Measurements from ENCODE around the gene PANK1.

Gene PANK1

GRCh38 chr10:89582022-89582421 lies 63.0 kb downstream of the PANK1 start:
- Histone ChIP-seq H4K20me1 (ENCODE audit: insufficient read depth, low read length) (no peaks in the 10 kb centered on the region), H3K36me3 (replicated peaks; ENCODE audit: low read depth, low read length) (no peaks in the 10 kb centered on the region), H3K27me3 (ENCODE audit: low read depth, low read length) (no peaks in the 10 kb centered on the region), H3K79me2 (ENCODE audit: low read length) (no peaks in the 10 kb centered on the region), H3K9me3 (ENCODE audit: insufficient read depth, low read length) (no peaks in the 10 kb centered on the region), H3K4me3 (ENCODE audit: low read length) (no peak overlapping the region), H2AFZ (ENCODE audit: low read depth, low read length) (no peak overlapping the region), H3K4me2 (ENCODE audit: low read length) (no peak overlapping the region), H3K9ac (ENCODE audit: low read length) (no peak overlapping the region), H3K4me1 (ENCODE audit: low read length) (no peaks in the 10 kb centered on the region), H3K27ac (ENCODE audit: low read length) (no peak overlapping the region)
- TF ChIP-seq, protein P1, sequence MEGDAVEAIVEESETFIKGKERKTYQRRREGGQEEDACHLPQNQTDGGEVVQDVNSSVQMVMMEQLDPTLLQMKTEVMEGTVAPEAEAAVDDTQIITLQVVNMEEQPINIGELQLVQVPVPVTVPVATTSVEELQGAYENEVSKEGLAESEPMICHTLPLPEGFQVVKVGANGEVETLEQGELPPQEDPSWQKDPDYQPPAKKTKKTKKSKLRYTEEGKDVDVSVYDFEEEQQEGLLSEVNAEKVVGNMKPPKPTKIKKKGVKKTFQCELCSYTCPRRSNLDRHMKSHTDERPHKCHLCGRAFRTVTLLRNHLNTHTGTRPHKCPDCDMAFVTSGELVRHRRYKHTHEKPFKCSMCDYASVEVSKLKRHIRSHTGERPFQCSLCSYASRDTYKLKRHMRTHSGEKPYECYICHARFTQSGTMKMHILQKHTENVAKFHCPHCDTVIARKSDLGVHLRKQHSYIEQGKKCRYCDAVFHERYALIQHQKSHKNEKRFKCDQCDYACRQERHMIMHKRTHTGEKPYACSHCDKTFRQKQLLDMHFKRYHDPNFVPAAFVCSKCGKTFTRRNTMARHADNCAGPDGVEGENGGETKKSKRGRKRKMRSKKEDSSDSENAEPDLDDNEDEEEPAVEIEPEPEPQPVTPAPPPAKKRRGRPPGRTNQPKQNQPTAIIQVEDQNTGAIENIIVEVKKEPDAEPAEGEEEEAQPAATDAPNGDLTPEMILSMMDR (IDR thresholded peaks at IDR 0.05; ENCODE audit: low read depth, low read length), result no peak
- no peak for TF ChIP-seq EZH2phosphoT487 (IDR thresholded peaks at IDR 0.05; ENCODE audit: low read depth)

DNA sequence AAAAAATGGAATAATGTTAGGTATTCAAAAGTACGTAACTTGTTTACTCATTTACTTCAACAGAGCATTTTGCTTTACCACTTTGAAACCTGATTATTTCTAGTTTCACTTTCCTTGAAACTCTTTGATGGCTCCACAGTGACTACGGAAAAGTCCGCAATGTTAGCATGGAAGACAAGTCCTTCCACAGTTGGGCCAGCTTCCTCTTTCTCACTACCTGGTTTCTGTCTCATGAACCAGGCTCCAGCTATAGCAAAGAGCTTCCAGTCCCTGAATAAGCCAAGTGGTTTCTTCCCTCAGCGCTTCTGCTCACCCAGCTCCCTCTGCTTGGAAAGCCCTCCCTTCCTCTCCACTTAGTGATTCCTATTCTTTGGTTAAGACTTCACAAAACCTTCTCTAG lies 64.8 kb downstream of the PANK1 start:
- H3K36me3 ChIP-seq (replicated peaks; ENCODE audit: low read depth, low read length), result no peaks in the 10 kb centered on the region
- TF ChIP-seq EZH2phosphoT487 (IDR thresholded peaks at IDR 0.05; ENCODE audit: low read depth), result no peak
- TF ChIP-seq, protein P1 (IDR thresholded peaks at IDR 0.05; ENCODE audit: low read depth, low read length), result no peak
- H2AFZ ChIP-seq (ENCODE audit: low read depth, low read length), result no peak overlapping the region
- no peak overlapping the region for H3K4me2 ChIP-seq (ENCODE audit: low read length)
- H3K27me3 ChIP-seq (ENCODE audit: low read depth, low read length), result no peaks in the 10 kb centered on the region
- H3K27ac ChIP-seq (ENCODE audit: low read length), result no peak overlapping the region
- no peak overlapping the region for H3K4me3 ChIP-seq (ENCODE audit: low read length)
- H4K20me1 ChIP-seq (ENCODE audit: insufficient read depth, low read length), result no peaks in the 10 kb centered on the region
- no peaks in the 10 kb centered on the region for H3K79me2 ChIP-seq (ENCODE audit: low read length)
- no peaks in the 10 kb centered on the region for H3K4me1 ChIP-seq (ENCODE audit: low read length)
- no peaks in the 10 kb centered on the region for H3K9me3 ChIP-seq (ENCODE audit: insufficient read depth, low read length)
- H3K9ac ChIP-seq (ENCODE audit: low read length), result no peak overlapping the region

DNA sequence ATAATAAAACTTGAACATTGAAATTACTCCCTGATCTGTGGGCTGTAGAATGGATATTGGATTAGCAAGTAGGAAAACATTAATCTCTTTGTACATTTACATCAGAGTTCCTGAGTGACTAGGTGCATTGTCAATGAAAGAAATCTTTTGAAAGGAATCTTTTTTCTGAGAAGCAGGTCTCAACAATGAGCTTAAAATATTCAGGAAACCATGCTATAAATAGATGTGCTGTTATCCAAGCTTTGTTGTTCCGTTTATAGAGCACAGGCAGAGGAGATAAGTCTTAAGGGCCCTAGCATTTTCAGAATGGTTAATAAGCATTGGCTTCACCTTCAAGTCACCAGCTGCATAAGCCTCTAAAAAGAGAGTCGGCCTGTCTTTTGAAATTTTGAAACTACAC lies 68.3 kb downstream of the PANK1 start:
- Histone ChIP-seq H3K79me2 (ENCODE audit: low read length) (no peaks in the 10 kb centered on the region), H3K27ac (ENCODE audit: low read length) (no peak overlapping the region), H3K27me3 (ENCODE audit: low read depth, low read length) (no peaks in the 10 kb centered on the region), H3K9me3 (ENCODE audit: insufficient read depth, low read length) (no peaks in the 10 kb centered on the region), H4K20me1 (ENCODE audit: insufficient read depth, low read length) (no peaks in the 10 kb centered on the region), H3K36me3 (replicated peaks; ENCODE audit: low read depth, low read length) (no peaks in the 10 kb centered on the region), H3K4me2 (ENCODE audit: low read length) (no peak overlapping the region), H2AFZ (ENCODE audit: low read depth, low read length) (no peak overlapping the region), H3K9ac (ENCODE audit: low read length) (no peak overlapping the region), H3K4me3 (ENCODE audit: low read length) (no peak overlapping the region), H3K4me1 (ENCODE audit: low read length) (peaks cover 9% of the 10 kb centered on the region)
- TF ChIP-seq, protein P1 (IDR thresholded peaks at IDR 0.05; ENCODE audit: low read depth, low read length), result no peak
- no peak for TF ChIP-seq EZH2phosphoT487 (IDR thresholded peaks at IDR 0.05; ENCODE audit: low read depth)

DNA sequence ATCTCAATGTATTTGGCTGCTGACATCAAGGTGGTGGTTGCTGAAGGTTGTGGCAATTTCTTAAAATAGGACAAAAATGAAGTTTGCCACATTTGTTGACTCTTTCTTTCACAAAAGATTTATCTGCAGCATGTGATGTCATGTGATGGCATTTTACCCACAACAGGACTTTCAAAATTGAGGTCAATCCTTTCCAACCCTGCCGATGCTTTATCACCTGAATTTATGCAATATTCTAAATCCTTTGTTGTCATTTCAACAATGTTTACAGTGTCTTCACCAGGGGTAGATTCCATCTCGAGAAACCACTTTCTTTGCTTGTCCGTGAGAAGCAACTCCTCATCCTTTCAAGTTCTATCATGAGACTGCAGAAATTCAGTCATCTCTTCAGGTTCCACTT lies 69.0 kb downstream of the PANK1 start:
- Histone ChIP-seq H3K4me3 (ENCODE audit: low read length) (no peak overlapping the region), H2AFZ (ENCODE audit: low read depth, low read length) (no peak overlapping the region), H3K36me3 (replicated peaks; ENCODE audit: low read depth, low read length) (no peaks in the 10 kb centered on the region), H3K27me3 (ENCODE audit: low read depth, low read length) (no peaks in the 10 kb centered on the region), H4K20me1 (ENCODE audit: insufficient read depth, low read length) (no peaks in the 10 kb centered on the region), H3K4me1 (ENCODE audit: low read length) (peaks cover 9% of the 10 kb centered on the region), H3K27ac (ENCODE audit: low read length) (no peak overlapping the region), H3K9ac (ENCODE audit: low read length) (no peak overlapping the region), H3K79me2 (ENCODE audit: low read length) (no peaks in the 10 kb centered on the region), H3K4me2 (ENCODE audit: low read length) (no peak overlapping the region), H3K9me3 (ENCODE audit: insufficient read depth, low read length) (no peaks in the 10 kb centered on the region)
- no peak for TF ChIP-seq EZH2phosphoT487 (IDR thresholded peaks at IDR 0.05; ENCODE audit: low read depth)
- TF ChIP-seq, protein P1 (IDR thresholded peaks at IDR 0.05; ENCODE audit: low read depth, low read length), result no peak
